Retinal pigment epithelial cell (primary cell): Measurements from ENCODE around the gene MGST1.
"Not testable (repeated sequence)": the region's sequence is repeated elsewhere in the genome, so short reads cannot be mapped to it uniquely, and the experiment has no call there.

Source experiments
- DNase-seq: peaks from one replicate; pipeline ENCODE4 v3.0.0-alpha.2; 2010; ENCODE audit warnings: low read depth
- H3K4me3 ChIP-seq: 2 replicates; pipeline ENCODE4 v1.5.1; 2011; ENCODE audit warnings: mild to moderate bottlenecking, low read length, control low read depth, moderate library complexity
- CTCF ChIP-seq: conservative IDR thresholded peaks from 2 replicates; pipeline ENCODE4 v1.5.1; 2011; ENCODE audit warnings: low read depth, low read length, control low read depth, inconsistent platforms

Gene MGST1

GRCh38 chr12:16361142-16361783 is 13.8 kb downstream of the MGST1 start:
- DNase-seq = no peak
- no peak overlapping the region for H3K4me3 ChIP-seq
- TF ChIP-seq CTCF = no peak

- TF ChIP-seq CTCF = no peak
- no peak overlapping the region for H3K4me3 ChIP-seq
- DNase-seq = no peak
These were observed 15.1 kb downstream of the MGST1 start for GRCh38 chr12:16362550-16362949.

DNA sequence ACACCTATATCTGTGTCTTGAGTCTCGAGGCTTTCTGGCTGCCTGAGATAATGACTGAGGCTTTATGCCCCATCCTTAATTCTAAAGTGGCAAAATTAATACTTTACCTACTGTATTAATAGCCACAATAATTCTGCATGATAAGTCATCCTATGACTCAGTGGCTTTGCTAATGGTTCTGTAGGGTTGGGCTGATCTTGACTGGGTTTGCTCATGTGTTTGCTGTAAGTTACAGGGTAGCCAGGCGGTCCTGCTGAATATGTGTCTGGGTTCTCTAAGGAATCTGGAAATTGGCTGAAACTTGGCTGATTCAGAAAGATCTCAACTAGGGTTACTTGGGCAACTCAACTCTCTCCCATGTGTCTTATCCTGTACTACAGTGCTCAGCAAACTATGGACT is 21.7 kb downstream of the MGST1 start:
- H3K4me3 ChIP-seq = no peak overlapping the region
- TF ChIP-seq CTCF = no peak
- no peak for DNase-seq

DNA sequence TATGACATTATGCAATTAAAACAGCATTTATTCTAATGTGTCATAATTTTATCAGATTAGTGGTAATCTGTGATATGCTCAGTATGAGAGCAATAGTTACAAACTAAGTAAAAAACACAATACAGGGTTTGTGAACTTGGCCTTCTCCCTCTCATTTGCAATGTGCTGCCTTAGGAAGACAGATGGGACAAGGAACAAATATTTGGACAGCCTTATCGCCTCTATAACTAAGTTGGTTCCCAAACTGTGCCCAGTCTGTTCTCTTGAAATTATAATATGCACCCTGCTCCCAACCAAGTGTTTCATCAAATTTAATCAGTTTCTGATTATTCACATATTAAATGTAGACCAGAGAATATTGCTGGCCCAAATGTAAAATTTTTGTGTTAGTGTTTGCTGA is 22.7 kb downstream of the MGST1 start:
- TF ChIP-seq CTCF = no peak
- DNase-seq = no peak
- H3K4me3 ChIP-seq = no peak overlapping the region

- H3K4me3 ChIP-seq, DNase-seq: not testable (repeated sequence)
These were observed 35.3 kb downstream of the MGST1 start for GRCh38 chr12:16382652-16383312.

DNA sequence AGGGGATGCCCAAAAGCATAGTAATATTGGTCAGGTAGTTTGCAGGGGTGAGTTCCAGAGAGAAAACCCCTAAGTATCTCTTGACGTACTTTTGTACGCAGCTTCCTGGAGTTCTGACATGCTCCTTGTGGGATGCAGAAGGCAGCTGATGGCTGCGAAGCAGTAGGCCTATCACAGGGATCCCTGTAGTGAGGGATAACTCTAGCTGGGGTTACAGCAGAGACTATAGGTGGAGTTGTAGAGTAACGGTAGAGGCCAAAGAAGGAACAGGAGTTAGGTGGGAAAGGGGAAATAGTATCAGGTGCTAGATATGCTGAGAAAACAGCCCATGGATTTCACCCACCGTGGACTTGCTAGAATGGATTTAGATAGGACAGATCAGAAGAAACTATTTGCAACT is 37.3 kb downstream of the MGST1 start:
- DNase-seq = no peak
- no peak for TF ChIP-seq CTCF
- no peak overlapping the region for H3K4me3 ChIP-seq

DNA sequence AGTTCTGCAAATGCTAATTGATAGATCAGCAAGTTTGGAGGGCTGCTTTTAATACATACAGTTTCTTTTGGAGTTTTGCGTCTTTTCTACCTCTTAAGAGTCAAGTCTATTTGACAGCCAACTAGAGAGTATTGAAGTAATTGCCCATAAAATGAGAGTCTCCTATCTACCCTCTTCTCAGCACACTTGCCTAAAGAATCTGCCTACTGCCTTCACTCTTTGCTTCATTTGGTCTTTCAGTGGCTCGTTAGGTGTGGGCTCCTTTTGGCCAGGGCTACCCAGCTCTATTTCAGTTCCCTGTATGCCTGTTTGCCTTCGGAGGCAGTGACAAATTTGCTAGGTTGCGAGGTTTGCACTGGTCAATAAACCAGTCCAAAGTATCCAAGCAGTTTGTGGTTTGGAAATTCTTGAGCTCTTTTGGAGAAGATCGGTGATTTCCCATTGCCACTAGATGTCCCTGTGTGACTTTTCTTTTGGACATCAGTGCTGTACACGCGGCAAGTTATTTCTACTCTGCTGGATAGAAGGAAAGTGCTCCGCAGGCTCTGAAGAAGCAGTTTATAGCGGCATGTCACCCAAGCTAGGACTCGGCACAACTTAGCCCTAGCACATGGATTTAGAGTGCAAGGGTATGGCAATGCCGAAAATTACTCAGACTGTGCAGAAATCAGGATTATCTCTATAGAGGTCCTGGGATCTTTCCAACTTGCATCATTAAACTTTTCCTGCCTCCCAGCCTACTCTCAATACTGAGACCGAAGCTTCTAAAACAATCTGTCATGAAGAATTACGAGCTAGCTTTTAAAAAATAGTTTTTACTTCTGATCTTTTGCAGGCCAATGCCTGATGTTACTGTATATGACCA is 38.6 kb downstream of the MGST1 start:
- DNase-seq = peak; percentile 46
- peak; percentile 56 for TF ChIP-seq CTCF

More for the DNA sequence above, 38.6 kb downstream of the MGST1 start:
- H3K4me3 ChIP-seq = no peak overlapping the region
